ENCODE results near the gene TPRG1.
A peak's percentile ranks its signal among the peaks of the same experiment; 100 is the strongest.

TPRG1 gene

GRCh38 chr3:189225431-189225830 lies 53.7 kb downstream of the TPRG1 start:
- no peak overlapping the region for H3K18ac ChIP-seq (ENCODE audit: low read depth in 1 of 2, low read length in 2 of 2)
- no peak overlapping the region for H2AK5ac ChIP-seq (ENCODE audit: low read length, severe bottlenecking)
- H3K36me3 ChIP-seq (ENCODE audit: control insufficient read depth in 1 of 2, insufficient read depth in 2 of 2, low read depth in 1 of 2, low read length in 2 of 2): no peaks in the 10 kb centered on the region
- no peak overlapping the region for H3K9ac ChIP-seq (ENCODE audit: low read length)
- no peak overlapping the region for H4K8ac ChIP-seq (ENCODE audit: low read length)
- H2AFZ ChIP-seq (ENCODE audit: low read depth, low read length): no peak overlapping the region
- no peaks in the 10 kb centered on the region for H3K4me1 ChIP-seq (ENCODE audit: control insufficient read depth, insufficient read depth, low read depth, low read length)
- no peak overlapping the region for H3K4ac ChIP-seq (ENCODE audit: low read depth in 1 of 2, low read length in 2 of 2)
- H2BK120ac ChIP-seq (ENCODE audit: low read depth, low read length): no peak overlapping the region
- H2BK15ac ChIP-seq (ENCODE audit: low read depth, poor library complexity, severe bottlenecking): no peak overlapping the region
- no peak overlapping the region for H3K4me3 ChIP-seq (ENCODE audit: insufficient read depth in 1 of 2, low read depth in 1 of 2, low read length in 2 of 2)
- no peaks in the 10 kb centered on the region for H3K79me1 ChIP-seq (replicated peaks; ENCODE audit: low read length, poor library complexity, severe bottlenecking)
- no peaks in the 10 kb centered on the region for H3K27me3 ChIP-seq (ENCODE audit: control insufficient read depth in 1 of 2, insufficient read depth in 1 of 2, low read length in 2 of 2)
- H3K14ac ChIP-seq (ENCODE audit: low read length in 2 of 2): no peak overlapping the region
- H3K9me3 ChIP-seq (ENCODE audit: control insufficient read depth, low read length): no peaks in the 10 kb centered on the region
- no peak overlapping the region for H3K27ac ChIP-seq (ENCODE audit: low read length, poor library complexity, severe bottlenecking)
- WGBS: 31% methylated on average over 2 of the region's 3 CpGs
- no peak for DNase-seq
- H2BK5ac ChIP-seq (ENCODE audit: low read depth, low read length, poor library complexity, severe bottlenecking): no peak overlapping the region
- H3K23ac ChIP-seq (ENCODE audit: low read length in 2 of 2): no peak overlapping the region
- H4K91ac ChIP-seq (ENCODE audit: low read length): no peak overlapping the region
- no peak overlapping the region for H3K4me2 ChIP-seq (ENCODE audit: low read length, poor library complexity, severe bottlenecking)
- no peak overlapping the region for H2BK12ac ChIP-seq (ENCODE audit: low read length in 2 of 2)

GRCh38 chr3:189227249-189227648 lies 55.5 kb downstream of the TPRG1 start:
- H4K8ac ChIP-seq (ENCODE audit: low read length): no peak overlapping the region
- H3K4ac ChIP-seq (ENCODE audit: low read depth in 1 of 2, low read length in 2 of 2): no peak overlapping the region
- H2BK12ac ChIP-seq (ENCODE audit: low read length in 2 of 2): no peak overlapping the region
- no peak overlapping the region for H3K9ac ChIP-seq (ENCODE audit: low read length)
- H3K18ac ChIP-seq (ENCODE audit: low read depth in 1 of 2, low read length in 2 of 2): no peak overlapping the region
- H3K36me3 ChIP-seq (ENCODE audit: control insufficient read depth in 1 of 2, insufficient read depth in 2 of 2, low read depth in 1 of 2, low read length in 2 of 2): no peaks in the 10 kb centered on the region
- H2BK15ac ChIP-seq (ENCODE audit: low read depth, poor library complexity, severe bottlenecking): no peak overlapping the region
- H2AFZ ChIP-seq (ENCODE audit: low read depth, low read length): no peak overlapping the region
- H2AK5ac ChIP-seq (ENCODE audit: low read length, severe bottlenecking): no peak overlapping the region
- H3K4me2 ChIP-seq (ENCODE audit: low read length, poor library complexity, severe bottlenecking): no peak overlapping the region
- H3K9me3 ChIP-seq (ENCODE audit: control insufficient read depth, low read length): no peaks in the 10 kb centered on the region
- H3K14ac ChIP-seq (ENCODE audit: low read length in 2 of 2): no peak overlapping the region
- no peak overlapping the region for H4K91ac ChIP-seq (ENCODE audit: low read length)
- WGBS: 100% methylated on average over 1 of the region's 3 CpGs
- no peaks in the 10 kb centered on the region for H3K27me3 ChIP-seq (ENCODE audit: control insufficient read depth in 1 of 2, insufficient read depth in 1 of 2, low read length in 2 of 2)
- no peak overlapping the region for H2BK5ac ChIP-seq (ENCODE audit: low read depth, low read length, poor library complexity, severe bottlenecking)
- DNase-seq: no peak
- no peak overlapping the region for H3K27ac ChIP-seq (ENCODE audit: low read length, poor library complexity, severe bottlenecking)
- H3K4me1 ChIP-seq (ENCODE audit: control insufficient read depth, insufficient read depth, low read depth, low read length): no peaks in the 10 kb centered on the region
- no peak overlapping the region for H2BK120ac ChIP-seq (ENCODE audit: low read depth, low read length)
- no peaks in the 10 kb centered on the region for H3K79me1 ChIP-seq (replicated peaks; ENCODE audit: low read length, poor library complexity, severe bottlenecking)
- H3K23ac ChIP-seq (ENCODE audit: low read length in 2 of 2): no peak overlapping the region
- H3K4me3 ChIP-seq (ENCODE audit: insufficient read depth in 1 of 2, low read depth in 1 of 2, low read length in 2 of 2): no peak overlapping the region

GRCh38 chr3:189229196-189229828 lies 57.5 kb downstream of the TPRG1 start:
- Histone ChIP-seq H2BK5ac (ENCODE audit: low read depth, low read length, poor library complexity, severe bottlenecking) (no peak overlapping the region), H4K91ac (ENCODE audit: low read length) (no peak overlapping the region), H3K4me2 (ENCODE audit: low read length, poor library complexity, severe bottlenecking) (no peak overlapping the region), H3K4ac (ENCODE audit: low read depth in 1 of 2, low read length in 2 of 2) (no peak overlapping the region), H3K27ac (ENCODE audit: low read length, poor library complexity, severe bottlenecking) (no peak overlapping the region), H3K27me3 (ENCODE audit: control insufficient read depth in 1 of 2, insufficient read depth in 1 of 2, low read length in 2 of 2) (no peaks in the 10 kb centered on the region), H2BK15ac (ENCODE audit: low read depth, poor library complexity, severe bottlenecking) (no peak overlapping the region), H3K18ac (ENCODE audit: low read depth in 1 of 2, low read length in 2 of 2) (no peak overlapping the region), H4K8ac (ENCODE audit: low read length) (no peak overlapping the region), H2BK120ac (ENCODE audit: low read depth, low read length) (no peak overlapping the region), H2BK12ac (ENCODE audit: low read length in 2 of 2) (no peak overlapping the region), H3K79me1 (replicated peaks; ENCODE audit: low read length, poor library complexity, severe bottlenecking) (no peaks in the 10 kb centered on the region), H2AFZ (ENCODE audit: low read depth, low read length) (no peak overlapping the region), H2AK5ac (ENCODE audit: low read length, severe bottlenecking) (no peak overlapping the region), H3K9me3 (ENCODE audit: control insufficient read depth, low read length) (no peaks in the 10 kb centered on the region), H3K23ac (ENCODE audit: low read length in 2 of 2) (no peak overlapping the region), H3K36me3 (ENCODE audit: control insufficient read depth in 1 of 2, insufficient read depth in 2 of 2, low read depth in 1 of 2, low read length in 2 of 2) (no peaks in the 10 kb centered on the region), H3K14ac (ENCODE audit: low read length in 2 of 2) (no peak overlapping the region), H3K4me1 (ENCODE audit: control insufficient read depth, insufficient read depth, low read depth, low read length) (no peaks in the 10 kb centered on the region), H3K9ac (ENCODE audit: low read length) (no peak overlapping the region), H3K4me3 (ENCODE audit: insufficient read depth in 1 of 2, low read depth in 1 of 2, low read length in 2 of 2) (no peak overlapping the region)
- WGBS: 79% methylated on average over 4 of the region's 5 CpGs
- no peak for DNase-seq

GRCh38 chr3:189232790-189233189 lies 61.0 kb downstream of the TPRG1 start:
- no peak overlapping the region for H3K14ac ChIP-seq (ENCODE audit: low read length in 2 of 2)
- H3K4me1 ChIP-seq (ENCODE audit: control insufficient read depth, insufficient read depth, low read depth, low read length): peaks cover 2% of the 10 kb centered on the region
- peak overlapping the region; percentile 50 for H3K9ac ChIP-seq (ENCODE audit: low read length)
- DNase-seq: no peak
- H2BK12ac ChIP-seq (ENCODE audit: low read length in 2 of 2): no peak overlapping the region
- H3K36me3 ChIP-seq (ENCODE audit: control insufficient read depth in 1 of 2, insufficient read depth in 2 of 2, low read depth in 1 of 2, low read length in 2 of 2): no peaks in the 10 kb centered on the region
- no peaks in the 10 kb centered on the region for H3K9me3 ChIP-seq (ENCODE audit: control insufficient read depth, low read length)
- 80% methylated on average over 3 of the region's 3 CpGs for WGBS
- H3K23ac ChIP-seq (ENCODE audit: low read length in 2 of 2): no peak overlapping the region
- H2AFZ ChIP-seq (ENCODE audit: low read depth, low read length): no peak overlapping the region
- no peak overlapping the region for H3K4me2 ChIP-seq (ENCODE audit: low read length, poor library complexity, severe bottlenecking)
- no peak overlapping the region for H2AK5ac ChIP-seq (ENCODE audit: low read length, severe bottlenecking)
- no peak overlapping the region for H3K4ac ChIP-seq (ENCODE audit: low read depth in 1 of 2, low read length in 2 of 2)
- H3K27ac ChIP-seq (ENCODE audit: low read length, poor library complexity, severe bottlenecking): no peak overlapping the region
- H3K4me3 ChIP-seq (ENCODE audit: insufficient read depth in 1 of 2, low read depth in 1 of 2, low read length in 2 of 2): peak overlapping the region in 1 of 2 experiments; percentile 26
- H3K18ac ChIP-seq (ENCODE audit: low read depth in 1 of 2, low read length in 2 of 2): no peak overlapping the region
- no peak overlapping the region for H2BK5ac ChIP-seq (ENCODE audit: low read depth, low read length, poor library complexity, severe bottlenecking)
- no peaks in the 10 kb centered on the region for H3K79me1 ChIP-seq (replicated peaks; ENCODE audit: low read length, poor library complexity, severe bottlenecking)
- H4K8ac ChIP-seq (ENCODE audit: low read length): no peak overlapping the region
- no peak overlapping the region for H2BK15ac ChIP-seq (ENCODE audit: low read depth, poor library complexity, severe bottlenecking)
- no peak overlapping the region for H4K91ac ChIP-seq (ENCODE audit: low read length)
- no peak overlapping the region for H2BK120ac ChIP-seq (ENCODE audit: low read depth, low read length)
- no peaks in the 10 kb centered on the region for H3K27me3 ChIP-seq (ENCODE audit: control insufficient read depth in 1 of 2, insufficient read depth in 1 of 2, low read length in 2 of 2)

Measured in mesenchymal stem cell (in vitro differentiated cells and primary cell).